NCI-H2196 (cell line): ENCODE measurements around the gene KRTAP4-2.
"Not testable (repeated sequence)": the region's sequence is repeated elsewhere in the genome, so short reads cannot be mapped to it uniquely, and the experiment has no call there.

Experiments
- DNase-seq: peaks from one replicate; lab custom pipeline; 2025; ENCODE audit not compliant: unreplicated experiment; lab: John Stamatoyannopoulos, UW

The KRTAP4-2 gene

GRCh38 chr17:41177727-41178271 is at the start of gene KRTAP4-2:
TSS of gene KRTAP4-2 (minus strand) at chr17:41178221. CDS start at chr17:41178164, 57 bp downstream.
- DNase-seq = no peak

- DNase-seq = not testable (repeated sequence)
These were observed 48.6 kb upstream of the KRTAP4-2 start, which contains the start of gene KRTAP9-2 for GRCh38 chr17:41226598-41227095. TSS of gene KRTAP9-2 (plus strand) at chr17:41226648. CDS start at chr17:41226655, 7 bp downstream.

DNA sequence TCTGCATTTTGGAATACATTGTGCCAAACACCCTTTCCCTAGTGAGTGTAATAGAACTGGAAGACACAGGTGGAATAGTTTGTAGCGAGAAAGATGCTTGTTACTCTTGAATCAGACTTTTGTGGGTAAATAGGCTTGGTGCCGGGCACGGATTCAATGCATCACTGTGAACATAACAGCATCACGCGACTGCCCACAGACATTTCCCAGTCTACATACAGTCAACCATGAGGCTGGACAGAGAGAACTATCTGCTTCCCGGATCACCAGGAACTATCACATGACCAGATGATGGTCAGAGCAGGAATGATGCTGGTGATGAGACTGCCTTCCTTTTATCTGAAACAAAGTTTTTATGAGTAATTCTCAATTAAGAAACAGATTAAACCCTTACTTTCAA is 48.0 kb upstream of the KRTAP4-2 start:
- DNase-seq = no peak

- DNase-seq = no peak
These were observed 45.8 kb upstream of the KRTAP4-2 start for GRCh38 chr17:41223821-41224220.

DNA sequence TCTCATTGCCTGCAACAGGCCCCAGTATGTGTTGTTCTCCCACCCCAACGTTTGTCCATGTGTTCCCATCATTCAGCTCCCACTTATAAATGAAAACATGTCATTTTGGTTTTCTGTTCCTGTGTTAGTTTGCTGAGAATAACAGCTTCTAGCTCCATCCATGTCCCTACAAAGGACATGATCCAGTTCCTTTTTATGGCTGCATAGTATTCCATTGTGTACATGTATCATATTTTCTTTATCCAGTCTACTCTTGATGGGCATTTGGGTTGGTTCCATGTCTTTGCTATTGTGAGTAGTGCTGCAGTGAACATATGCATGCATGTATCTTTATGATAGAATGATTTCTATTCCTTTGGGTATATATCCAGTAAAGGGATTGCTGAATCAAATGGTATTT is 37.7 kb upstream of the KRTAP4-2 start:
- no peak for DNase-seq

DNA sequence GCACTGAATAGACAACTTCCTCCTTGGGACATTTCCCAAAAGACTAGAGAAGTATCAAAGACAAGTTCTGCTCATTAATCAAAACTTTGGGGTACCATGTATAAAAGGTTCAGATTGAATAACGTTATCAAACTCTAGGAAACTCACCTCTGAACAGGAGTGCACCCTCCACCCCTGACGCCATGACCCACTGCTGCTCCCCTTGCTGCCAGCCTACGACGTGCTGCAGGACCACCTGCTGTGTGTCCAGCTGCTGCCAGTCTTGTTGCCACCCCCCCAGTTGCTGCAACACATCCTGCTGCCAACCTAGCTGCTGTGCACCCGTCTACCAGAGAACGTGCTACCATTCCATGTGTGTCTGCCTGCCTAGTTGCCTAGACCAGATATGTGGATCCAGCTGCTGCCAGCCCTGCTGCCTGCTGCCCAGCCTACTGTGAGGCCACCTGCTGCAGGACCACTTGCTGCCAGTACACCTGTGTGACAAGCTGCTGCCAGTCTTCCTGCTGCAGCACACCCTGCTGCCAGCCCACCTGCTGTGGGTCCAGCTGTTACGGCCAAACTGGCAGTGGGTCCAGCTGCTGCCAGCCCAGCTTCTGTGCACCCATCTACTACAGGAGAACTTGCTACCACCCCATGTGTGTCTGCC is 34.6 kb upstream of the KRTAP4-2 start:
- peak; percentile 61 for DNase-seq

DNA sequence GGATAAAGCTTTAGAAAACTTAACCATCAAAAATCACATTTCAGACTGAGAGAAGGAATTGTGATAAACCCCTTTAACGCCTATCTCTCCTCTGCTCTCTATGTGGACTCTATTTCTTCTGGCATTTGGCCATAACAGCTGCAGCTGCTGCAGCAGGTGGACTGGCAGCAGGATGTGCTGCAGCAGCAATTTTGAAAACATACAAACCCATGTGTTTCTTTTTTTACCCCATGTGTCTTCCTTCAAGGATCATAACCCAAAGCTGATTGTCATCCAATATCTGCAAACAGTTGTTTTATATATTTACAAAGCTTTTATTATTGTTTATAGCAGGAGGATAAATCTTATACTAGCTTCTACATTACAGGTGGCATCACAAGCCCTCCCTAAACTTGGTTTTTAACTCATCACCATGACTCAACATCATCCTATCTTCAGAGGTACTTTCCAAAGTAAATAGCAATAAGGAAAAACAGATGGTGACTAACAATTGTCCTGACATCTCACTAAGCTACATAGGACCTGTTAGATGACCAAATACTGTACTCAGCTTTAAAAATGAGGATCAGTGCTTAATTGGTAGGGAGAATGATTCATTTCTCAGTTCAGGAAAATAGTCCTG is 33.9 kb upstream of the KRTAP4-2 start:
- peak; percentile 56 for DNase-seq

GRCh38 chr17:41199421-41200078 is 21.5 kb upstream of the KRTAP4-2 start:
- DNase-seq = no peak

GRCh38 chr17:41196068-41196467 is 18.0 kb upstream of the KRTAP4-2 start:
- DNase-seq = no peak

GRCh38 chr17:41190328-41190727 is 12.3 kb upstream of the KRTAP4-2 start:
- DNase-seq = no peak

DNA sequence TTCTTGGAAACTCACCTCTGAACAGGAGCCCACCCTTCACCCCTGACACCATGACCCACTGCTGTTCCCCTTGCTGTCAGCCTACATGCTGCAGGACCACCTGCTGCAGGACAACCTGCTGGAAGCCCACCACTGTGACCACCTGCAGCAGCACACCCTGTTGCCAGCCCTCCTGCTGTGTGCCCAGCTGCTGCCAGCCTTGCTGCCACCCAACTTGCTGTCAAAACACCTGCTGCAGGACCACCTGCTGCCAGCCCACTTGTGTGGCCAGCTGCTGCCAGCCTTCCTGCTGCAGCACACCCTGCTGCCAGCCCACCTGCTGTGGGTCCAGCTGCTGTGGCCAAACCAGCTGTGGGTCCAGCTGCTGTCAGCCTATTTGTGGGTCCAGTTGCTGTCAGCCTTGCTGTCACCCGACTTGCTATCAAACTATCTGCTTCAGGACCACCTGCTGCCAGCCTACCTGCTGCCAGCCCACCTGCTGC is 11.9 kb upstream of the KRTAP4-2 start, which contains the start of gene KRTAP9-1:
KRTAP9-1 (plus strand) TSS at position 51 of the 482 bp plus-strand sequence; CDS start at position 51, 0 bp downstream.
- not testable (repeated sequence) for DNase-seq

DNA sequence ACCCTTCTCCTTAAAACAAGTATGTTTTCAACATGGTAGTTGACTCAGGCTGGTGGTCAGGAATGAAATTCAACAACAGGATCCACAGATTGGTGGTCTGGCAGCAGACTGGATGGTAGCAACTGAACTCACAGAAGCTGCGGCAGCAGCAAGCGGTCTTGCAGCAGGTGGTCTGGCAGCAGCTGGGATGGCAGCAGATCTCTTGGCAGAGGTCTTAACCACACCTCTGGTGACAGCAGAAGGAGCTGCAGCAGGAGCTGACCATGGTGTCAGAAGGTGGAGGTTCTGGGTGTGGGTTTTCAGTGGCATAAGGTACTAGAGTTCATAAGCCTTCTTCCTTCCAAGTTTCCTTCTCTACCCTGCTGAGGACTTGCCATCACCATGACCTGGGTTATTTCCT is 8.9 kb upstream of the KRTAP4-2 start:
- DNase-seq = no peak

DNA sequence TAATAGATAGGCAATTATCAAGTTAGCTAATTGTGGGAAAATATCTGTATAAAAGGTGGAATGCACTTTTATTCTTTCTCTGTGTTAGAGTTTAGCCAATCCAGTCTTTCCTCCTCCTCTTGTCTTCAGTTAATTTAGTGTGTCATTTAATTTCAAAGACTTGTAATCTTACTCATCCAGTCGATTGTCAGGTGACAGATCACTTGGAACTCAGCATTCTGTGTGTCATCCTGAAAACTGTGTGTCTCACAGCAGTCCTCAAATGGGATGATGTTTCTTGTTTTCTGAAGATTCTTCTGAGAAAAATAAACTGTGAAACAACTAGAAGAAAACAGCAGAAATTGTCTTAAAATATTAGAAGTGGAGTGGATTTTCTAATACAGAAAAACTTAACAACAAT is 7.0 kb upstream of the KRTAP4-2 start:
- no peak for DNase-seq

DNA sequence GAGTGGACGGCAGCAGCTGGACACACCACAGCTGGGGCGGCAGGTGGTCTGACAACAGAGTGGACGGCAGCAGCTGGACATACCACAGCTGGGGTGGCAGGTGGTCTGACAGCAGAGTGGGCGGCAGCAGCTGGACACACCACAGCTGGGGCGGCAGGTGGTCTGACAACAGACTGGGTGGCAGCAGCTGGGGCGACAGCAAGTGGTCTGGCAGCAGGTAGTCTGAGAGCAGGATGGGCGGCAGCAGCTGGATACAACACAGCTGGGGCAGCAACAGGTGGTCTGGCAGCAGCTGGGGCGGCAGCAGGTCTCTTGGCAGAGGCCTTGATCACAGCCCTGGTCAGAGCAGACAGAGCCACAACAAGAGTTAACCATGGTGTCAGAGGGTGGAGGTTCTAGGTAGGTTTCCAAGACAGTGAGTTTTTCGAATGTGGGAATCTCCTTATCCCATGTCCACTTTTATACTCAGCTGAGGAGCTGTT is 6.5 kb upstream of the KRTAP4-2 start, which contains the start of gene KRTAP4-1:
KRTAP4-1 (minus strand) TSS at position 432 of the 482 bp plus-strand sequence; CDS start at position 375, 57 bp downstream.
- no peak for DNase-seq

GRCh38 chr17:41178843-41179616 is 1.0 kb upstream of the KRTAP4-2 start:
- no peak for DNase-seq

DNA sequence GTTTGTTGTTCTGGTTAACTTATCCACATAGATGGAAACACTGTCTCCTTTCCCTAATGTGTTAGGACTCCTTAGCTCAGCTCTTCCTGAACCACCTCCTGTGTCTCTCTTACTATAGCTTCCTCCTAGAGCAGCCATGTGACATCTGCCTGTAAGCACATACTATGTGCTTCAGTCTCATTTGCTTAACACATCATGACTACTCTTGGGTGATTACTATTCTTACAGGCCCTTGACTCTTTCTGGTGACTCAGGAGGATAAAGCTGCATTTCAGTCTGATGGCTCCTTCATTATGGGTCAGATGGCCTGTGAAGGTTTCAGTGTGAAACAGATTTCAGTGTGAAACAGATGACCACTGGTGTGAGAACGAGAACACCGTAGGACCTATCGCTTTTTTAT is 320 bp upstream of the KRTAP4-2 start:
- DNase-seq = no peak

- no peak for DNase-seq
These were observed 1.2 kb downstream of the KRTAP4-2 start for GRCh38 chr17:41176744-41177387.

DNA sequence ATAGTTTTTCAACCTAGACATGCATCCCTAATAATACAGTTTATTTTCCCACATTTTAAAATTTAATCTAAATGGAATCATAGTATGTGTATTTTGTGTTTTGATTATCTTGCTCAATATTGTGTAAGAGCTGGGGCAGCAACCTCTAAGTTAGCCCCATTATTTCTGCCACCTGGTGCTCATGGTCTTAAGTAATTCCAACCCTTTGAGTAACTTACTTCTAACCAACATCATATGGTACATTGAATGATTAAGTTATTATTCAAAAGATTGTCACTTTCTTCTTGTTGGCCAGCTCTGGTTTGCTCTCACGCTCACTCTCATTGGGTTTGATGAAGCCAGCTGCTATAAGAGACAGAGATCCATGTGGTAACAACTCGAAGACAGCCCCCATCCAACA is 6.1 kb downstream of the KRTAP4-2 start:
- no peak for DNase-seq

- no peak for DNase-seq
These were observed 9.9 kb downstream of the KRTAP4-2 start, which contains the start of gene KRTAP4-3 for GRCh38 chr17:41168121-41168520. TSS of gene KRTAP4-3 (minus strand) at chr17:41168221. CDS start at chr17:41168172, 49 bp downstream.

GRCh38 chr17:41167561-41167960 is 10.5 kb downstream of the KRTAP4-2 start:
- DNase-seq = no peak
